ENCODE measurements around the gene PKNOX1. TPM values are rescaled to one million over a fixed set of nuclear protein-coding genes. Genes with fewer than 3 reads are reported as not detected.

Gene PKNOX1
- total and polyA plus RNA-seq, 2 of the 13 experiments (the other 11 are each of a cell fraction or from before 2014, with no cell fraction given): 7.9 to 16.2 TPM

DNA sequence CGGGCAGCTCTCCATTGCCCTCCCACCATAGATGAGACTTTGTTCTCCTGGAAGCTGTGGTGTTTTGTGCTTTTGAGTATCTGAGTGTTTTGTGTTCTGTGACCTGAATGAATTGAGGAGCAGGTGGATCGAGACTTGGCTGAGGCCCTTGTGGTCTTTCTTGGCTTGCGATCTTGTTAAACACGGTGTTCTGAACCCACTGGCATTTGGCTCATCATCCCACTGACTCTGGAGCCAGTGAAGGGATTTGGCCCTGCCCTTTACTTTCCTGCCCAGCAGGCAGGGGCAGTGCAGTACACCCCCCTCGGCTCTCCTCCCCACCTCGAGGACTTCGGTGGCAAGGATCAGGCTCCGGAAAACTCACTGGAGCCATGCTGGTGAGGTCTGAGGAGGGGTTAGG lies 30.6 kb downstream of the PKNOX1 start:
- no TSS peak for BruUV-seq (replicated peaks)
- FAIRE-seq: no peak
- Histone ChIP-seq H2AFZ (ENCODE audit: low read length) (no peak overlapping the region), H3K9me3 (ENCODE audit: low read length) (peaks cover 7% of the 10 kb centered on the region; the same call in 1 of the 2 replicates), H4K20me1 (ENCODE audit: insufficient read depth, low read length) (no peaks in the 10 kb centered on the region), H3K79me2 (ENCODE audit: insufficient read depth, low read length) (no peaks in the 10 kb centered on the region), H3K9ac (ENCODE audit: insufficient read depth, low read depth, low read length) (no peak overlapping the region), H3K36me3 (replicated peaks in 1 of 2; ENCODE audit: control insufficient read depth in 1 of 2, insufficient read depth in 2 of 2, low read length in 2 of 2) (peaks cover 0 to 20% of the 10 kb centered on the region in 2 experiments; a peak in 2 of 5 replicates), H3K4me2 (ENCODE audit: low read depth, low read length) (no peak overlapping the region), H3K27me3 (ENCODE audit: control insufficient read depth in 1 of 2, insufficient read depth in 2 of 2, low read length in 2 of 2) (no peaks in the 10 kb centered on the region), H3K4me1 (ENCODE audit: insufficient read depth, low read length) (no peaks in the 10 kb centered on the region), H3K4me3 (replicated peaks in 1 of 3; ENCODE audit: insufficient read depth in 1 of 3, low read depth in 2 of 3, low read length in 3 of 3) (no peak overlapping the region), H3K27ac (ENCODE audit: extremely low read length, insufficient read depth, low read length) (no peak overlapping the region)
- in situ Hi-C loops (cut with HindIII; ENCODE audit: extremely low pct_ligation_motif_present, low pct_unique_long_range_greater_than_20kb) (no loop called here), intact Hi-C loops (cut with micrococcal nuclease; ENCODE audit: unreplicated experiment) (no loop called here)
- WGBS (ENCODE audit: low lambda C conversion rate): 79% methylated on average over 8 of the region's 8 CpGs
- ChIA-PET CTCF (ENCODE audit: low intra/inter-chr PET ratio, low total read pairs) (no interaction called here), POLR2A (no interaction called here)
- DNase-seq (ENCODE audit: low spot score): no peak
- no peak for ATAC-seq
- TF ChIP-seq SIX1 (CRISPR knock-in tag; IDR thresholded peaks at IDR 0.05; ENCODE audit: borderline replicate concordance) (no peak), TOE1 (CRISPR knock-in tag; IDR thresholded peaks at IDR 0.05) (no peak), ZNF33A (CRISPR knock-in tag; IDR thresholded peaks at IDR 0.05; ENCODE audit: borderline replicate concordance) (no peak), SPEN (CRISPR knock-in tag; IDR thresholded peaks at IDR 0.05; ENCODE audit: low read depth) (no peak), SMAD3 (CRISPR knock-in tag; IDR thresholded peaks at IDR 0.05) (no peak), ZNF619 (CRISPR knock-in tag; IDR thresholded peaks at IDR 0.05) (no peak), ZNF775 (CRISPR knock-in tag; IDR thresholded peaks at IDR 0.05; ENCODE audit: borderline replicate concordance) (no peak), ZNF879 (CRISPR knock-in tag; IDR thresholded peaks at IDR 0.05) (no peak), ZNF709 (CRISPR knock-in tag; IDR thresholded peaks at IDR 0.05) (no peak), KDM5A (IDR thresholded peaks at IDR 0.05; ENCODE audit: borderline replicate concordance, low read length) (no peak), CHD2 (IDR thresholded peaks at IDR 0.05; ENCODE audit: low read depth, low read length) (no peak), SATB2 (CRISPR knock-in tag; IDR thresholded peaks at IDR 0.05) (no peak), HNF4G (IDR thresholded peaks at IDR 0.05; ENCODE audit: borderline replicate concordance, low read depth, low read length) (no peak), HNF4G (CRISPR knock-in tag; IDR thresholded peaks at IDR 0.05; ENCODE audit: borderline replicate concordance, low read depth) (no peak), SMARCC2 (IDR thresholded peaks at IDR 0.05) (no peak), FOXP1 (IDR thresholded peaks at IDR 0.05) (no peak), FOXP1 (CRISPR knock-in tag; IDR thresholded peaks at IDR 0.05) (no peak), ZMAT3 (CRISPR knock-in tag; conservative IDR thresholded peaks at IDR 0.05) (no peak)
- TF ChIP-seq, protein P1, sequence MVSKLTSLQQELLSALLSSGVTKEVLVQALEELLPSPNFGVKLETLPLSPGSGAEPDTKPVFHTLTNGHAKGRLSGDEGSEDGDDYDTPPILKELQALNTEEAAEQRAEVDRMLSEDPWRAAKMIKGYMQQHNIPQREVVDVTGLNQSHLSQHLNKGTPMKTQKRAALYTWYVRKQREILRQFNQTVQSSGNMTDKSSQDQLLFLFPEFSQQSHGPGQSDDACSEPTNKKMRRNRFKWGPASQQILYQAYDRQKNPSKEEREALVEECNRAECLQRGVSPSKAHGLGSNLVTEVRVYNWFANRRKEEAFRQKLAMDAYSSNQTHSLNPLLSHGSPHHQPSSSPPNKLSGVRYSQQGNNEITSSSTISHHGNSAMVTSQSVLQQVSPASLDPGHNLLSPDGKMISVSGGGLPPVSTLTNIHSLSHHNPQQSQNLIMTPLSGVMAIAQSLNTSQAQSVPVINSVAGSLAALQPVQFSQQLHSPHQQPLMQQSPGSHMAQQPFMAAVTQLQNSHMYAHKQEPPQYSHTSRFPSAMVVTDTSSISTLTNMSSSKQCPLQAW (CRISPR knock-in tag; IDR thresholded peaks at IDR 0.05): no peak
- TF ChIP-seq, protein P2, sequence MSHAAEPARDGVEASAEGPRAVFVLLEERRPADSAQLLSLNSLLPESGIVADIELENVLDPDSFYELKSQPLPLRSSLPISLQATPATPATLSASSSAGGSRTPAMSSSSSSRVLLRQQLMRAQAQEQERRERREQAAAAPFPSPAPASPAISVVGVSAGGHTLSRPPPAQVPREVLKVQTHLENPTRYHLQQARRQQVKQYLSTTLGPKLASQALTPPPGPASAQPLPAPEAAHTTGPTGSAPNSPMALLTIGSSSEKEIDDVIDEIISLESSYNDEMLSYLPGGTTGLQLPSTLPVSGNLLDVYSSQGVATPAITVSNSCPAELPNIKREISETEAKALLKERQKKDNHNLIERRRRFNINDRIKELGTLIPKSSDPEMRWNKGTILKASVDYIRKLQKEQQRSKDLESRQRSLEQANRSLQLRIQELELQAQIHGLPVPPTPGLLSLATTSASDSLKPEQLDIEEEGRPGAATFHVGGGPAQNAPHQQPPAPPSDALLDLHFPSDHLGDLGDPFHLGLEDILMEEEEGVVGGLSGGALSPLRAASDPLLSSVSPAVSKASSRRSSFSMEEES (CRISPR knock-in tag; IDR thresholded peaks at IDR 0.05): no peak
- TF ChIP-seq, protein P3, sequence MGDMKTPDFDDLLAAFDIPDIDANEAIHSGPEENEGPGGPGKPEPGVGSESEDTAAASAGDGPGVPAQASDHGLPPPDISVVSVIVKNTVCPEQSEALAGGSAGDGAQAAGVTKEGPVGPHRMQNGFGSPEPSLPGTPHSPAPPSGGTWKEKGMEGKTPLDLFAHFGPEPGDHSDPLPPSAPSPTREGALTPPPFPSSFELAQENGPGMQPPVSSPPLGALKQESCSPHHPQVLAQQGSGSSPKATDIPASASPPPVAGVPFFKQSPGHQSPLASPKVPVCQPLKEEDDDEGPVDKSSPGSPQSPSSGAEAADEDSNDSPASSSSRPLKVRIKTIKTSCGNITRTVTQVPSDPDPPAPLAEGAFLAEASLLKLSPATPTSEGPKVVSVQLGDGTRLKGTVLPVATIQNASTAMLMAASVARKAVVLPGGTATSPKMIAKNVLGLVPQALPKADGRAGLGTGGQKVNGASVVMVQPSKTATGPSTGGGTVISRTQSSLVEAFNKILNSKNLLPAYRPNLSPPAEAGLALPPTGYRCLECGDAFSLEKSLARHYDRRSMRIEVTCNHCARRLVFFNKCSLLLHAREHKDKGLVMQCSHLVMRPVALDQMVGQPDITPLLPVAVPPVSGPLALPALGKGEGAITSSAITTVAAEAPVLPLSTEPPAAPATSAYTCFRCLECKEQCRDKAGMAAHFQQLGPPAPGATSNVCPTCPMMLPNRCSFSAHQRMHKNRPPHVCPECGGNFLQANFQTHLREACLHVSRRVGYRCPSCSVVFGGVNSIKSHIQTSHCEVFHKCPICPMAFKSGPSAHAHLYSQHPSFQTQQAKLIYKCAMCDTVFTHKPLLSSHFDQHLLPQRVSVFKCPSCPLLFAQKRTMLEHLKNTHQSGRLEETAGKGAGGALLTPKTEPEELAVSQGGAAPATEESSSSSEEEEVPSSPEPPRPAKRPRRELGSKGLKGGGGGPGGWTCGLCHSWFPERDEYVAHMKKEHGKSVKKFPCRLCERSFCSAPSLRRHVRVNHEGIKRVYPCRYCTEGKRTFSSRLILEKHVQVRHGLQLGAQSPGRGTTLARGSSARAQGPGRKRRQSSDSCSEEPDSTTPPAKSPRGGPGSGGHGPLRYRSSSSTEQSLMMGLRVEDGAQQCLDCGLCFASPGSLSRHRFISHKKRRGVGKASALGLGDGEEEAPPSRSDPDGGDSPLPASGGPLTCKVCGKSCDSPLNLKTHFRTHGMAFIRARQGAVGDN (CRISPR knock-in tag; IDR thresholded peaks at IDR 0.05): no peak
